ENCODE results near the gene DGKD.

The DGKD gene

GRCh38 chr2:233414273-233414654, 60.0 kb downstream of the DGKD start:
- TF ChIP-seq POLR2AphosphoS5 (IDR thresholded peaks at IDR 0.05; ENCODE audit: low read depth) (no peak), REST (IDR thresholded peaks at IDR 0.05; ENCODE audit: insufficient replicate concordance, low read depth) (no peak), CTCF (IDR thresholded peaks at IDR 0.05; ENCODE audit: insufficient read depth, low read length) (no peak), SPI1 (IDR thresholded peaks at IDR 0.05; ENCODE audit: borderline replicate concordance, low read depth) (no peak), GABPA (IDR thresholded peaks at IDR 0.05; ENCODE audit: low read depth) (no peak)
- Histone ChIP-seq H3K4me3 (replicated peaks; ENCODE audit: insufficient read depth, low read length) (no peak overlapping the region), H3K27ac (replicated peaks) (no peak overlapping the region), H3K27me3 (ENCODE audit: insufficient read depth, poor library complexity, severe bottlenecking) (no peaks in the 10 kb centered on the region)
- no peak for DNase-seq (ENCODE audit: low read depth in 1 of 2, low spot score in 1 of 2)

GRCh38 chr2:233414777-233415570, 60.7 kb downstream of the DGKD start:
- Histone ChIP-seq H3K27me3 (ENCODE audit: insufficient read depth, poor library complexity, severe bottlenecking) (no peaks in the 10 kb centered on the region), H3K27ac (replicated peaks) (no peak overlapping the region), H3K4me3 (replicated peaks; ENCODE audit: insufficient read depth, low read length) (no peak overlapping the region)
- no peak for TF ChIP-seq GABPA (IDR thresholded peaks at IDR 0.05; ENCODE audit: low read depth)
- TF ChIP-seq POLR2AphosphoS5 (IDR thresholded peaks at IDR 0.05; ENCODE audit: low read depth): no peak
- TF ChIP-seq SPI1 (IDR thresholded peaks at IDR 0.05; ENCODE audit: borderline replicate concordance, low read depth): no peak
- no peak for TF ChIP-seq REST (IDR thresholded peaks at IDR 0.05; ENCODE audit: insufficient replicate concordance, low read depth)
- TF ChIP-seq CTCF (IDR thresholded peaks at IDR 0.05; ENCODE audit: insufficient read depth, low read length): no peak
- no peak for DNase-seq (ENCODE audit: low read depth in 1 of 2, low spot score in 1 of 2)

GRCh38 chr2:233416199-233416598, 61.9 kb downstream of the DGKD start:
- Histone ChIP-seq H3K4me3 (replicated peaks; ENCODE audit: insufficient read depth, low read length) (no peak overlapping the region), H3K27me3 (ENCODE audit: insufficient read depth, poor library complexity, severe bottlenecking) (no peaks in the 10 kb centered on the region), H3K27ac (replicated peaks) (no peak overlapping the region)
- TF ChIP-seq GABPA (IDR thresholded peaks at IDR 0.05; ENCODE audit: low read depth) (no peak), SPI1 (IDR thresholded peaks at IDR 0.05; ENCODE audit: borderline replicate concordance, low read depth) (no peak), REST (IDR thresholded peaks at IDR 0.05; ENCODE audit: insufficient replicate concordance, low read depth) (no peak), CTCF (IDR thresholded peaks at IDR 0.05; ENCODE audit: insufficient read depth, low read length) (no peak), POLR2AphosphoS5 (IDR thresholded peaks at IDR 0.05; ENCODE audit: low read depth) (no peak)
- DNase-seq (ENCODE audit: low read depth in 1 of 2, low spot score in 1 of 2): no peak
